Uterus (tissue), 2 donors: ENCODE data around the gene BIK.

Experiments
- POLR2A ChIP-seq, 2 donors: fragments of 450-650 bp; IDR thresholded peaks; one replicate each; pipeline ENCODE4 v1.6.1; 2016; ENCODE audit warnings: antibody characterized with exemption in 2 of 2, mild to moderate bottlenecking in 1 of 2, moderate library complexity in 1 of 2
- TF ChIP-seq, protein P1 (sequence below), 4 experiments: fragments of 200-600 bp in 2 of 4; fragments of 450-650 bp in 2 of 4; sonication (generic) in 2 of 4; IDR thresholded peaks; one replicate each; pipeline ENCODE4 v1.5.1; 2016 to 2019; ENCODE audit warnings: antibody characterized with exemption in 4 of 4, mild to moderate bottlenecking in 2 of 4, moderate library complexity in 1 of 4

DNA sequence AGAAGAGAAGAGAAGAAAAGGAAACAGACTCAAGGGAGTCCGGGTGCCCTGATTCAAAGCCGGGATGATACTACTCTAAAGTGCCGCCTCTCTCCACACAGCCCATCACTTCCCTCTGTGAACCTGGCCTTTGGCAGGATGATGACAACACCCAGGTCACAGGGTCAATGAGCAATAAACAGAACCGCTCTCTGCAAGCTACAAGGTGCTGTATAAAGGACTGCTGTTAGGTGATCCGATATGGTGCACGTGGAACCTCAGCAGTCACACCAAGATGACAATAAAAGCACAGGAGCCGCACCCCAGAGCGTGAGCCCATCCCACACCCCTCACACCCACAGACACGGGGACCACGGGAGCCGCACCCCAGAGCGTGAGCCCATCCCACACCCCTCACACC lies 32.0 kb upstream of the BIK start:
- TF ChIP-seq, protein P1, sequence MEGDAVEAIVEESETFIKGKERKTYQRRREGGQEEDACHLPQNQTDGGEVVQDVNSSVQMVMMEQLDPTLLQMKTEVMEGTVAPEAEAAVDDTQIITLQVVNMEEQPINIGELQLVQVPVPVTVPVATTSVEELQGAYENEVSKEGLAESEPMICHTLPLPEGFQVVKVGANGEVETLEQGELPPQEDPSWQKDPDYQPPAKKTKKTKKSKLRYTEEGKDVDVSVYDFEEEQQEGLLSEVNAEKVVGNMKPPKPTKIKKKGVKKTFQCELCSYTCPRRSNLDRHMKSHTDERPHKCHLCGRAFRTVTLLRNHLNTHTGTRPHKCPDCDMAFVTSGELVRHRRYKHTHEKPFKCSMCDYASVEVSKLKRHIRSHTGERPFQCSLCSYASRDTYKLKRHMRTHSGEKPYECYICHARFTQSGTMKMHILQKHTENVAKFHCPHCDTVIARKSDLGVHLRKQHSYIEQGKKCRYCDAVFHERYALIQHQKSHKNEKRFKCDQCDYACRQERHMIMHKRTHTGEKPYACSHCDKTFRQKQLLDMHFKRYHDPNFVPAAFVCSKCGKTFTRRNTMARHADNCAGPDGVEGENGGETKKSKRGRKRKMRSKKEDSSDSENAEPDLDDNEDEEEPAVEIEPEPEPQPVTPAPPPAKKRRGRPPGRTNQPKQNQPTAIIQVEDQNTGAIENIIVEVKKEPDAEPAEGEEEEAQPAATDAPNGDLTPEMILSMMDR (IDR thresholded peaks at IDR 0.05) = no peak
- no peak for TF ChIP-seq POLR2A (IDR thresholded peaks at IDR 0.05)
